NCI-H128 (cell line): ENCODE measurements around the gene NAP1L2.
"Not testable (repeated sequence)": the region's sequence is repeated elsewhere in the genome, so short reads cannot be mapped to it uniquely, and the experiment has no call there.

Experiments
- DNase-seq: peaks from one replicate; lab custom pipeline; 2025; ENCODE audit not compliant: unreplicated experiment; lab: John Stamatoyannopoulos, UW

The NAP1L2 gene, protein sequence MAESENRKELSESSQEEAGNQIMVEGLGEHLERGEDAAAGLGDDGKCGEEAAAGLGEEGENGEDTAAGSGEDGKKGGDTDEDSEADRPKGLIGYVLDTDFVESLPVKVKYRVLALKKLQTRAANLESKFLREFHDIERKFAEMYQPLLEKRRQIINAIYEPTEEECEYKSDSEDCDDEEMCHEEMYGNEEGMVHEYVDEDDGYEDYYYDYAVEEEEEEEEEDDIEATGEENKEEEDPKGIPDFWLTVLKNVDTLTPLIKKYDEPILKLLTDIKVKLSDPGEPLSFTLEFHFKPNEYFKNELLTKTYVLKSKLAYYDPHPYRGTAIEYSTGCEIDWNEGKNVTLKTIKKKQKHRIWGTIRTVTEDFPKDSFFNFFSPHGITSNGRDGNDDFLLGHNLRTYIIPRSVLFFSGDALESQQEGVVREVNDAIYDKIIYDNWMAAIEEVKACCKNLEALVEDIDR

DNA sequence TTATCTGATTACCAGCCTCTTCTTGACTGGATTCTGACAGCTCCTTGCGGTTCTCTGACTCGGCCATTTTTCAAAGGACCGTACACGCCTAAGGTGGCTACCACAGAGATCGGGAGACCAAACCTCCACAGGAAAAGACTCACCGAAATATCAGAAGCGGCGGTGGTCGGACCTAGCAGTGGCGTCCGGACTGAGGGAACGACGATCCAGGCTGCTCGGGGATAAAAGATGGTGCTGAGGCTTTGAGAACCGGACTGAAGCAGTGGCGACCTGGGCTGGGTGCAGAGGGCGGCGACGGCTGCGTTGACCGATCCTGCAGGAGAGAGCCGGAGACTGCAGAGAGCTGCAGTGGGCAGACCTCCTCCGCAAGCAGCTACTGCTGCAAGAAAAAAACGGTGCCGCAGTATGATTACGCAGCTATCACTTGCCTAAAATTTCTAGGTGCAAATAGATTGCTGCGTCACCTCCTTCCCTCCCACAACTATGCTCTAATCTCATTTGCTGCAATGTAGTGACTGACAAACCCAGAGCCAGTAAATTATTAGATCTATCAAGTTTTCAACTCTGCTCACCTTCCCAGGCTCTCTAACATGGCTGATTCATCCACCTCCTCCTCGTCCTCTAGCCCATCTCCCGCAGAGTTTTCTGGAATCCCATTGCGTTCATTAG is at the start of gene NAP1L2:
NAP1L2 (minus strand) TSS at position 426 of the 669 bp plus-strand sequence; CDS start at position 67, 359 bp downstream.
- DNase-seq, result no peak

DNA sequence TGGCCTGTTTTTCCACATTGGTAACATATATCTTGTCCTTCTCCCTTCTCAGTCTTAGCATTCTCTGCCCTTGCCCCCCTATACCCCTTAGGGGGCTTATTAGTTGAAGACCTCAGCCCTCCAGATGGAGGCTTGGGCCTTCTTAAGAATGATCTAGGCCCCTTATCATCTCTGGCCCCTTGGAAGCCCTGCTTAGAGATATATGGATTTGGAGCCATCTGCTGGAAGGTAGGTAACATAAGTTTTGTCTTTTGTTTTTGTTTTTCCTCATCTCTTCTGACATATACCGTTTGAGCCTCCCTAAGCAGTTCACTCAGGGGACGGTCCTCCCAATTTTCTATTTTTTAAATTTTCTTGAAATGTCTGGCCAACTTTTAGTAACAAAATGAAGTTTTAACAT is 48.3 kb upstream of the NAP1L2 start:
- no peak for DNase-seq

DNA sequence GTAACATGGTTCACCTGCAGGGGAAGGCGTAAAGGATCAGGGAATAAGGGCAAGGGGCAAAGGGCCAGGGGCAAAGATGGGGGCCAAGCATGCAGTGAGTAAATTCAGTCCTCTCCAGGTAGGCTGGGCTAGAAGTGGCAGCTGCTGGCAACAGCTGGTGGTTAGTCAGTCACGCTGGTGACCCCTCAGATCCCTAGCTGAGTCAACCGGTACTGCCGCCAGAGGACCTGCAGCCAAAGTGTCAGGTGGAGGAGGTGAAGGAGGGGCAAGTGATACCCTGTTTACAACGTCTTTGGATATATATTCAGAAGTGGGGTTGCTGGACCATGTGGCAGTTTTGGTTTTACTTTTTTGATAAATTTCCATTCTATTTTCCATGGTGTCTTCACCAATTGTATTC is 24.6 kb upstream of the NAP1L2 start:
- no peak for DNase-seq

DNA sequence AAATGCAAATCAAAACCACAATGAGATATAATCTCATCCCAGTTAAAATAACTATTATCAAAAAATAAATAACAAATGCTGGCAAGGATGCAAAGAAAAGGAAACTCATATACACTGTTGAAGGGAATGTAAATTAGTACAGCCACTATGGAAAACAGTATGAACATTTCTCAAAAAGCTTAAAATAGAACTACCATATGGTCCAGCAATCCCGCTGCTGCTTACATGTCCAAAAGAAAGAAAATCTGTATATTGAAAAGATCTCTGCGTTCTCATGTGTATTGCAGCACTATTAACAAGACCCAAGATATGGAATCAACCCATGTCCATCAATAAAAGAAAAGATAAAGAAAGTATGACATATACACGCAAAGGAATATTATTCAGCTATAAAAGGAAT is 3.0 kb upstream of the NAP1L2 start:
- no peak for DNase-seq

DNA sequence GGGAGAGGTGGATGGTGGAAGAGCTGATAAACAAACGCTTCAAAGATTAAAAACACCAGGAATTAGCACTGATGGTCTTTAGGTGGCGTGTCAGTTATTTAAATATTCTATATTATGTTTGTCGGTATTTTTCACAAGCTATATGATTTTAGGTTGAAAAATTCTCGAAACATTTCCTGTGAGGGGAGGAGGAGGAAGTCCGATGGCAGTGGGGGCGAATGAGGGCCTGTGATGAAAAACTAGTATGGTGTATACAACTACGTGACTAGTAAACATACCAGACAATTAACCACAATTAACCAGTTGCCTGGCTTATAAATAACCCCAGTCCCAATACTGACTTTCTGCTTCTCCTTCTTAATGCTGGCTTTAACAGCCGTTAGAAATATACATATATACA is 595 bp upstream of the NAP1L2 start:
- no peak for DNase-seq

DNA sequence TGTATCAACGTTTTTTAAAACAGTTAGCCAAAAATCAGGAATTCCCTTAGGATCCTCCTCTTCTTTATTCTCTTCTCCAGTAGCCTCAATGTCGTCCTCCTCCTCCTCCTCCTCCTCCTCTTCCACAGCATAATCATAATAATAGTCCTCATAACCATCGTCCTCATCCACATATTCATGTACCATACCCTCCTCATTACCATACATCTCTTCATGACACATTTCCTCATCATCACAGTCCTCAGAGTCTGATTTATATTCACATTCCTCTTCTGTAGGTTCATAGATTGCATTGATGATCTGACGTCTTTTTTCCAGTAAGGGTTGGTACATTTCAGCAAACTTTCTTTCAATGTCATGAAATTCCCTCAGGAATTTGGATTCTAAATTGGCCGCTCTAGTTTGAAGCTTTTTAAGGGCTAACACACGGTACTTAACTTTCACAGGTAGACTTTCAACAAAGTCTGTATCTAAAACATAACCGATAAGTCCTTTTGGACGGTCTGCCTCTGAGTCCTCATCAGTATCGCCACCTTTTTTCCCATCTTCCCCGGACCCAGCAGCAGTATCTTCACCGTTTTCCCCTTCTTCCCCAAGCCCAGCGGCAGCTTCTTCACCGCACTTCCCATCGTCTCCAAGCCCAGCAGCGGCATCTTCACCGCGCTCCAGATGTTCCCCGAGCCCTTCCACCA is 771 bp downstream of the NAP1L2 start:
- no peak for DNase-seq

DNA sequence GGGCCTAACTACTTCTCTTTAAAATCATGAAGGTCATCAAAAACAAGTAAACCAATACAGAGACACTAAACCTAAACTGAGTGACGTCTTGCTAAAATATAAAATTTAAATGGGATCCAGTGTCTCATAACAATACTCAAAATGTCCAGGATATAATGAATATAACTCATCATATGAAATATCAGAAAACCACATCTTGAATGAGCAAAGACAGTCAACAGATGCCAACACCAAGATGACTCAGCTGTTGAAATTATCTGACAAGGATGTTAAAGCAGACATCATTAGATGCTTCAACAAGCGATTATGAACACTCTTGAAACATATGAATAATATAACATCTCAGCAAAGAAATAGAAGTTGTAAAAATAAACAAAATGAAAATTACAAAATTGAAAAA is 8.3 kb downstream of the NAP1L2 start:
- no peak for DNase-seq

DNA sequence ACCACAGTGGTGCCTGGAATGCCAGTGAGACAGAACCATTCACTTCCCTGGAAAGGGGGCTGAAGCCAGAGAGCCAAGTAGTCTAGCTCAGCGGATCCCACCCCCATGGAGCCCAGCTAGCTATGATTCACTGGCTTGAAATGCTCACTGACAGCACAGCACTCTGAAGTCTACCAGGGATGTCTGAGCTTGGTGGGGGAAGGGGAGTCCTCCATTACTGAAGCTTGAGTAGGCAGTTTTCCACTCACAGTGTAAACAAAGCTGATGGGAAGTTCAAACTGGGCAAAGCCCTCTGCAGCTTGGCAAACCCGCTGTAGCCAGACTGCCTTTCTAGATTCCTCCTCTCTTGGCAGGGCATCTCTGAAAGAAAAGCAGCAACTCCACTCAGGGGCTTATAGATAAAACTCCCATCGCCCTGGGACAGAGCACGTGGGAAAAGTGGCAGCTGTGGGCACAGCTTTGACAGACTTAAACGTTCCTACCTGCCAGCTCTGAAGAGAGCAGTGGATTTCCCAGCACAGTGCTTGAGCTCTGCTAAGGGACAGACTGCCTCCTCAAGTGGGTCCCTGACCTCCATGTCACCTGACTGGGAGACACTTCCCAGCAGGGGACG is 32.0 kb downstream of the NAP1L2 start:
- no peak for DNase-seq

DNA sequence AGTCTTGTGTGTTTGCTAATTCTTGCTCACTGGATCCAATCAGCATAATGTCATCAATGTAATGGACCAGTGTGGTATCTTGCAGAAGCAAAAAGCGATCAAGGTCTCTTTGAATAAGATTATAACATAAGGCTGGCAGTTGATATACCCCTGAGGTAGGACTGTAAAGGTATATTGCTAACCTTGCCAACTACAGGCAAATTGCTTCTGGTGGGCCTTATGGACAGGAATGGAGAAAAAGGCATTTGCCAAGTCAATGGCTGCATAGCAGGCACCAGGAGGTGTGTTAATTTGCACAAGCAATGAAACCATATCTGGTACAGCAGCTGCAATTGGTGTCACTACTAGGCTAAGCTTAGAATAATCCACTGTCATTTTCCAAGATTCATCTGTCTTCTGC is 45.7 kb downstream of the NAP1L2 start:
- DNase-seq, result not testable (repeated sequence)
